Measurements from ENCODE around the gene PPP2R3B. TPM values are rescaled to one million over a fixed set of nuclear protein-coding genes. Genes with fewer than 3 reads are reported as not detected.

Gene PPP2R3B
- polyA plus RNA-seq, 1 donor (not counting 4 experiments of a cell fraction or from before 2014, with no cell fraction given), result 6.6 TPM

- H3K27ac ChIP-seq (ENCODE audit: control insufficient read depth, insufficient read depth, low read length), result no peak overlapping the region
- H3K79me2 ChIP-seq (ENCODE audit: control insufficient read depth, insufficient read depth, low read length), result no peaks in the 10 kb centered on the region
- FAIRE-seq (no peak), DNase-seq (ENCODE audit: low read depth, low spot score) (no peak)
- no peak overlapping the region for H3K9ac ChIP-seq (ENCODE audit: control insufficient read depth, extremely low read depth, insufficient read depth, low read length)
- no peaks in the 10 kb centered on the region for H3K9me3 ChIP-seq (ENCODE audit: control insufficient read depth, low read depth, low read length)
- no peak overlapping the region for H2AFZ ChIP-seq (ENCODE audit: control insufficient read depth, low read length)
- peaks cover 6% of the 10 kb centered on the region for H3K4me1 ChIP-seq (ENCODE audit: control insufficient read depth, extremely low read depth, insufficient read depth, low read length)
- no peak overlapping the region for H3K4me3 ChIP-seq (ENCODE audit: control insufficient read depth in 2 of 3, extremely low read depth in 1 of 3, insufficient read depth in 2 of 3, low read depth in 1 of 3, low read length in 3 of 3)
- H3K36me3 ChIP-seq (ENCODE audit: control insufficient read depth in 2 of 2, extremely low read depth in 1 of 2, insufficient read depth in 2 of 2, low read length in 2 of 2), result peaks cover 9 to 13% of the 10 kb centered on the region in 2 experiments
- TF ChIP-seq EZH2 (IDR thresholded peaks at IDR 0.05; ENCODE audit: low read length) (no peak), CTCF (optimal IDR thresholded peaks at IDR 0.05 in 1 of 3, IDR thresholded peaks at IDR 0.05 in 1 of 3, conservative IDR thresholded peaks at IDR 0.05 in 1 of 3; ENCODE audit: extremely low read depth in 1 of 3, insufficient read depth in 2 of 3, low read length in 3 of 3) (no peak)
- dilution Hi-C loops (cut with MboI; ENCODE audit: extremely low pct_ligation_motif_present, low sequenced_read_pairs), result no loop called here
- no peak overlapping the region for H3K4me2 ChIP-seq (ENCODE audit: control insufficient read depth, extremely low read depth, insufficient read depth, low read depth, low read length)
- no peaks in the 10 kb centered on the region for H3K27me3 ChIP-seq (ENCODE audit: control insufficient read depth, extremely low read depth, insufficient read depth, low read length)
- H4K20me1 ChIP-seq (ENCODE audit: control insufficient read depth, extremely low read depth, insufficient read depth, low read length), result no peaks in the 10 kb centered on the region
- H3K9me1 ChIP-seq (ENCODE audit: control insufficient read depth, extremely low read depth, insufficient read depth, low read length), result no peaks in the 10 kb centered on the region
These were observed 96.1 kb downstream of the PPP2R3B start for GRCh38 chrX:290476-291166.

- Histone ChIP-seq H2AFZ (ENCODE audit: control insufficient read depth, low read length) (no peak overlapping the region), H3K9ac (ENCODE audit: control insufficient read depth, extremely low read depth, insufficient read depth, low read length) (no peak overlapping the region), H3K27me3 (ENCODE audit: control insufficient read depth, extremely low read depth, insufficient read depth, low read length) (no peaks in the 10 kb centered on the region), H3K4me2 (ENCODE audit: control insufficient read depth, extremely low read depth, insufficient read depth, low read depth, low read length) (no peak overlapping the region), H3K4me3 (ENCODE audit: control insufficient read depth in 2 of 3, extremely low read depth in 1 of 3, insufficient read depth in 2 of 3, low read depth in 1 of 3, low read length in 3 of 3) (no peak overlapping the region), H3K27ac (ENCODE audit: control insufficient read depth, insufficient read depth, low read length) (no peak overlapping the region), H4K20me1 (ENCODE audit: control insufficient read depth, extremely low read depth, insufficient read depth, low read length) (no peaks in the 10 kb centered on the region), H3K79me2 (ENCODE audit: control insufficient read depth, insufficient read depth, low read length) (peaks cover 5% of the 10 kb centered on the region), H3K9me1 (ENCODE audit: control insufficient read depth, extremely low read depth, insufficient read depth, low read length) (no peaks in the 10 kb centered on the region), H3K36me3 (ENCODE audit: control insufficient read depth in 2 of 2, extremely low read depth in 1 of 2, insufficient read depth in 2 of 2, low read length in 2 of 2) (peaks cover 8 to 27% of the 10 kb centered on the region in 2 experiments), H3K4me1 (ENCODE audit: control insufficient read depth, extremely low read depth, insufficient read depth, low read length) (peaks cover 6% of the 10 kb centered on the region), H3K9me3 (ENCODE audit: control insufficient read depth, low read depth, low read length) (peaks cover 5% of the 10 kb centered on the region)
- TF ChIP-seq EZH2 (IDR thresholded peaks at IDR 0.05; ENCODE audit: low read length), result no peak
- no peak for TF ChIP-seq CTCF (optimal IDR thresholded peaks at IDR 0.05 in 1 of 3, IDR thresholded peaks at IDR 0.05 in 1 of 3, conservative IDR thresholded peaks at IDR 0.05 in 1 of 3; ENCODE audit: extremely low read depth in 1 of 3, insufficient read depth in 2 of 3, low read length in 3 of 3)
- DNase-seq (ENCODE audit: low read depth, low spot score), result no peak
- FAIRE-seq, result no peak
- dilution Hi-C loops (cut with MboI; ENCODE audit: extremely low pct_ligation_motif_present, low sequenced_read_pairs), result no loop called here
These were observed 98.1 kb downstream of the PPP2R3B start for GRCh38 chrX:288561-288991.
